IPS-18a (cell line): Measurements from ENCODE around the gene PDCL3.

Experiments
- H3K27ac ChIP-seq: one replicate; pipeline ENCODE4 v1.5.1; 2013; ENCODE audit warnings: low read length
- H3K27me3 ChIP-seq: one replicate; pipeline ENCODE4 v1.6.1; 2013; ENCODE audit warnings: mild to moderate bottlenecking, low read length; ENCODE audit not compliant: control insufficient read depth, insufficient read depth
- H3K36me3 ChIP-seq: one replicate; pipeline ENCODE4 v1.6.1; 2013; ENCODE audit warnings: low read depth, low read length; ENCODE audit not compliant: control insufficient read depth
- H3K4me1 ChIP-seq: one replicate; pipeline ENCODE4 v1.6.1; 2013; ENCODE audit warnings: low read depth, low read length; ENCODE audit not compliant: control insufficient read depth
- H3K4me3 ChIP-seq: one replicate; pipeline ENCODE4 v1.5.1; 2013; ENCODE audit warnings: low read length
- H3K9ac ChIP-seq: one replicate; pipeline ENCODE4 v1.6.1; 2013; ENCODE audit warnings: mild to moderate bottlenecking, low read length, moderate library complexity
- H3K9me3 ChIP-seq: one replicate; pipeline ENCODE4 v1.6.1; 2013; ENCODE audit warnings: low read depth, low read length; ENCODE audit not compliant: control insufficient read depth

The PDCL3 gene

DNA sequence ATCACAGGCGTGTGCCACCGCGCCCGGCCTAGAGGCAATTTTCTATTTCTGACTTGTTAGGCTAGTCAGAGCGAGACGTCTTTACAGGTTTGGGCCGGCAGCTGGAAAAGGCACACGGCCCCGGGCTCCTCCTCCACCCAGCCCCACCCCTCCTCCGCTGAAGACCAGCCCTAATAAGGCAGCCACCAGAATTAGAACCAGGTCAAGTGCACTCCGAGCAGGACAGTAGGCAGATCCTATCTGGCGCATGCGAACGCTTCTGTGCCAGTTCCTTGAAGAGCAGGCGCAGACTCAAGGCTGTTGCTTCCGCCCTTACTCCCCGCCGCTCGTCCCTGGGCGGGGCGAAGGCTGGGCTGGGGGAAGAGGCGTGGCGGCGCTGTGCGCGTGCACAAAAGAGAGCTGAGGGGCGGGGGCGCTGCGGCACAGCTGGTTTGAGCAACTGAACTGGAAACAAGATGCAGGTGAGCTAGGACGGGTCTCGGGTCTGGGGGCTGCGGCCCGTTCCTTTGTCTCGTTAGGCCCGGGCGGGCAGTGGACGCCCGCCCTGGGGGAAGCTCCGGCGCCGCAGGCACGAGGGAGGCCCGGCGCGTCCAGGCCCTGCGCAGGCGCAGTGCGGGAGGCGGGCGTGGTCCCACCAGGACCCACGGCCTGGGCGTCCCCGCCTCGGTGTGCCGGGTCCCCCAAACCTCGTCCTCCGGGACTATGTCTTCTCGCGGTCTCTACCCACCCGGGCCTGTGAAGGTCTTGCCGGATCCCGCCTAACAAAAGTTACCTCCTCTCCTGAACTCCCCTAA lies at the start of gene PDCL3:
PDCL3 (plus strand) TSS at position 381 of the 794 bp plus-strand sequence; CDS start at position 456, 75 bp downstream.
- Histone ChIP-seq H3K4me3 (peak within 1 kb of the TSS; percentile 88), H3K9me3 (no peaks in the 10 kb centered on the region), H3K27me3 (no peaks in the 10 kb centered on the region), H3K4me1 (peaks cover 7% of the 10 kb centered on the region), H3K9ac (peak within 1 kb of the TSS; percentile 81), H3K27ac (peak within 1 kb of the TSS; percentile 76), H3K36me3 (peaks cover 12% of the 10 kb centered on the region)

DNA sequence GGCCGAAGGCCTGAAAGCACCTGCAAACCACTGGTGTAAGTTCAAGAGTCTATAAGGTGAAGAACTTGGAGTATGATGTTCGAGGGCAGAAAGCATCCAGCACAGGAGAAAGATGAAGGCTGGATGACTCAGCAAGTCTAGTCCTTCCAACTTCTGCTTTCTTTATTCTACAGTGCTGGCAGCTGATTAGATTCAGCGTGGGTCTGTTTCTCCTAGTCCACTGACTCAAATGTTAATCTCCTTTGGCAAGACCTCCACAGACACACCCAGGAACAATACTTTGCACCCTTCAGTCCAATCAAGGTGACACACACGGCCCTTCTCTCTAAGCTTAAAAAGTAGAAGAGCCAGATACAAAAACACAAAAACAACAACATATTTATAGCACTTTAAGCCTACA lies 49.1 kb upstream of the PDCL3 start:
- Histone ChIP-seq H3K27ac (no peak overlapping the region), H3K4me3 (no peak overlapping the region), H3K36me3 (no peaks in the 10 kb centered on the region), H3K9me3 (no peaks in the 10 kb centered on the region), H3K4me1 (no peaks in the 10 kb centered on the region), H3K27me3 (no peaks in the 10 kb centered on the region), H3K9ac (no peak overlapping the region)

DNA sequence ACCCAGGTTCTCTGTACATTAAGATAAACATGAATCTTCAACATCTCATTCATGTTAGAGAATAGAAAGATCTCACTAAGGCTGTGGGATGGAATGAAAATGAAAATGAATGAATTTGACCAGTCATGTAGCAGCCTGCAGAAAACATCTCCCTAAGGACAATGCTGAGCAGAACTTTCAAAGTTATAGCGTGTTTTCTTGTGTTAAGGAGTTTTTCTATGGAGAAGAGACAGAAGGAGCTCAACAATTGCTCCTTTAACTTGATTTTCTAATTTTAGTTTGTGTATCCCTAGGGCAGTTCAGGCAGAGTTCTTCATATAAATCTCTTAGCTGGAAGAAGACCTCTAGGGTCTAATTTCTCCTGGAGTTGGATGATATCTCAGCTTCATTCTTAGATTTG lies 45.2 kb upstream of the PDCL3 start:
- Histone ChIP-seq H3K4me1 (no peaks in the 10 kb centered on the region), H3K4me3 (no peak overlapping the region), H3K27ac (no peak overlapping the region), H3K36me3 (no peaks in the 10 kb centered on the region), H3K9ac (no peak overlapping the region), H3K27me3 (no peaks in the 10 kb centered on the region), H3K9me3 (no peaks in the 10 kb centered on the region)

- H3K9me3 ChIP-seq = no peaks in the 10 kb centered on the region
- H3K4me1 ChIP-seq = no peaks in the 10 kb centered on the region
- H3K4me3 ChIP-seq = no peak overlapping the region
- H3K9ac ChIP-seq = no peak overlapping the region
- H3K27ac ChIP-seq = no peak overlapping the region
- H3K27me3 ChIP-seq = no peaks in the 10 kb centered on the region
- H3K36me3 ChIP-seq = no peaks in the 10 kb centered on the region
Measured at GRCh38 chr2:100518801-100519200, 44.0 kb upstream of the PDCL3 start.

DNA sequence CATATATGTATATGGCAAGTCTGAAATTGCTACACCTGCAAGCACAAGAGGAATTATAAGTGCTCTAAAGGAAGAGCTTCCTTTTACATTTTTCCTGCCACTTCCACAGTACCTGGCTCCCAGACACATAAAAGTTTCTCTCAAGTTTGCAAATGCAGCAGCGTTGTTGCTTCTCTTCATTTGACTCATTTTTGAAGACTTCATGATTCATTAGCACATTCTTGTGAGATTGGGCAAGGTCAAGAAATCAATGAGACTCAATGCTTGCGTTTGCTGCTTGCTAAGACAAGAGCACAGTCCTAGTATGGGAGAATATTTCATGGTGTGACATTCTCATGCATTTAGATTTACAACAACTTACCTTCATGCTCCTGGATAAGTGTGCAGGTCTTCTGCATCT lies 42.6 kb upstream of the PDCL3 start:
- Histone ChIP-seq H3K27ac (no peak overlapping the region), H3K4me3 (no peak overlapping the region), H3K9me3 (no peaks in the 10 kb centered on the region), H3K36me3 (no peaks in the 10 kb centered on the region), H3K27me3 (no peaks in the 10 kb centered on the region), H3K9ac (no peak overlapping the region), H3K4me1 (no peaks in the 10 kb centered on the region)

GRCh38 chr2:100522430-100522829 lies 40.4 kb upstream of the PDCL3 start:
- Histone ChIP-seq H3K9me3 (no peaks in the 10 kb centered on the region), H3K9ac (no peak overlapping the region), H3K36me3 (no peaks in the 10 kb centered on the region), H3K27ac (no peak overlapping the region), H3K27me3 (no peaks in the 10 kb centered on the region), H3K4me1 (no peaks in the 10 kb centered on the region), H3K4me3 (no peak overlapping the region)

- no peak overlapping the region for H3K9ac ChIP-seq
- no peak overlapping the region for H3K27ac ChIP-seq
- no peaks in the 10 kb centered on the region for H3K9me3 ChIP-seq
- H3K4me3 ChIP-seq = no peak overlapping the region
- no peaks in the 10 kb centered on the region for H3K27me3 ChIP-seq
- H3K36me3 ChIP-seq = no peaks in the 10 kb centered on the region
- no peaks in the 10 kb centered on the region for H3K4me1 ChIP-seq
Measured at GRCh38 chr2:100524331-100524730, 38.5 kb upstream of the PDCL3 start.

GRCh38 chr2:100526868-100527267 lies 35.9 kb upstream of the PDCL3 start:
- no peaks in the 10 kb centered on the region for H3K27me3 ChIP-seq
- no peaks in the 10 kb centered on the region for H3K9me3 ChIP-seq
- no peak overlapping the region for H3K9ac ChIP-seq
- H3K4me3 ChIP-seq = no peak overlapping the region
- no peaks in the 10 kb centered on the region for H3K36me3 ChIP-seq
- H3K4me1 ChIP-seq = no peaks in the 10 kb centered on the region
- H3K27ac ChIP-seq = no peak overlapping the region

DNA sequence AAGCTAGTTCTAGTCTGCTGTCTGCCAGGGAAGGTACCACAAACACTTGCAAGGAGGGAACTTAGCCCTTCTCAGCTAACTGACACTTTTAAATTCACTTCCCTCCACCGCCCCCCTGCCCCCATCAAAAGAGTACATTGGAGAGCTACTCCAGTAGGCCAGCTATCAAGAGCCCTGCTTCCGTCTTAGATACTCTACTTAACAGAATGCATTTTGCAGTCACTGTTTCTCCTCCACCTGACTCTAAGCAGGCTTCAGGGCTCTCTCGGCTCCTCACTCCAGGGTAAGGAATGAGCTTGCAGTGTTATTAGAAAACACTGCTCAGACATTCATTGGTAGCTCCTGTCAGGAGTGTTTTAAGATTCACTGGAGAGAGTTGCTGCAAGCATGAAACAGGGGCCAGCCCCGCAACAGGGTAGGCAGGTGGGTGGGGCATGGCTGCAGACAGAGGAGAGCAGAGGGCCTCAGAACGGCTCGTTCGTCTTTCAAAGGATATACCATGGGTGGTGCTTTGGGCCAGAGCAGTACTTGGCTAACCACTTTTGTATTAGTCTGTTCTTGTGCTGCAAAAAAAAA lies 35.3 kb upstream of the PDCL3 start:
- Histone ChIP-seq H3K27ac (no peak overlapping the region), H3K4me1 (no peaks in the 10 kb centered on the region), H3K27me3 (no peaks in the 10 kb centered on the region), H3K9ac (no peak overlapping the region), H3K36me3 (no peaks in the 10 kb centered on the region), H3K9me3 (no peaks in the 10 kb centered on the region), H3K4me3 (no peak overlapping the region)

DNA sequence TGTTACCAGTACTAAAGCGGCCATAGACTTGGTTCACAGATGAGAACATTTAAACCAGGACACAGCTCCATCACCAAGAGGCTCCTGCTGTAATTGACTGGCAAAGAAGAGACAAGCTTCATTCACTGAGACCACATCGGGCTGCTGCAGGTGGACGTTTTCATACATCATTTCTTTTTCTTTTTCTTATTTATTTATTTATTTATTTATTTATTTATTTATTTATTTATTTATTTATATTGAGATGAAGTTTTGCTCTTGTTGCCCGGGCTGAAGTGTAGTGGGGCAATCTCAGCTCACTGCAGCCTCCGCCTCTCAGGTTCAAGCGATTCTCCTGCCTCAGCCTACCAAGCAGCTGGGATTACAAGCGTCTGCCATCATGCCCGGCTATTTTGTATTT lies 33.6 kb upstream of the PDCL3 start:
- no peaks in the 10 kb centered on the region for H3K27me3 ChIP-seq
- no peaks in the 10 kb centered on the region for H3K4me1 ChIP-seq
- H3K36me3 ChIP-seq = no peaks in the 10 kb centered on the region
- no peak overlapping the region for H3K9ac ChIP-seq
- no peak overlapping the region for H3K4me3 ChIP-seq
- no peaks in the 10 kb centered on the region for H3K9me3 ChIP-seq
- H3K27ac ChIP-seq = no peak overlapping the region

DNA sequence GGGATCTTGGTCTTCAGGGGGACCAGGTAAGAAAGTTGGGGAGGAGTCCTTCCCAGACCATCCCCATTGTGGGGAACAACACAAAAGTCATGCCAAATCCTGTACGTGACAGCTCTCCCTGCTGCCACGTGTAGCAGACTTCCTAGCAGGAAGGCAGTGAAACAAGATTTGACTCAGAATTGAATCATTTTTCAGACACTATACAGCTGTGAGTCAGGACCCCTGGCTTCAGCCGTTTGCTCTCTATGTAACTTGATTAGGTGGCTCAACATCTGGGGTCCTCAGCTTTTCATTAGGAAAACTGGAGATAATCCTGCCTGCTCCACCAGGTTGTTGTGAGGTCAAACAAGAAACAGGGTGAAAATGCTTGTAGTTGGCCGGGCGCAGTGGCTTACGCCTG lies 32.9 kb upstream of the PDCL3 start:
- H3K9me3 ChIP-seq = no peaks in the 10 kb centered on the region
- H3K27me3 ChIP-seq = no peaks in the 10 kb centered on the region
- no peak overlapping the region for H3K4me3 ChIP-seq
- no peak overlapping the region for H3K27ac ChIP-seq
- H3K36me3 ChIP-seq = no peaks in the 10 kb centered on the region
- H3K9ac ChIP-seq = no peak overlapping the region
- H3K4me1 ChIP-seq = no peaks in the 10 kb centered on the region

- Histone ChIP-seq H3K27ac (no peak overlapping the region), H3K4me1 (no peaks in the 10 kb centered on the region), H3K4me3 (no peak overlapping the region), H3K27me3 (no peaks in the 10 kb centered on the region), H3K9me3 (no peaks in the 10 kb centered on the region), H3K36me3 (no peaks in the 10 kb centered on the region), H3K9ac (no peak overlapping the region)
Measured at GRCh38 chr2:100535855-100536254, 26.9 kb upstream of the PDCL3 start.
